GM10266 (cell line): ENCODE results near the gene MTG2.

Experiments
- DNase-seq: peaks from one replicate; pipeline ENCODE4 v3.0.0; 2012; ENCODE audit errors: extremely low spot score
- CTCF ChIP-seq: IDR thresholded peaks from 2 replicates; pipeline ENCODE4 v1.5.1; 2012; ENCODE audit warnings: mild to moderate bottlenecking, low read depth; ENCODE audit not compliant: control insufficient read depth, insufficient read depth; ENCODE audit errors: missing control alignments

MTG2 gene

GRCh38 chr20:62215020-62215990 lies 32.5 kb downstream of the MTG2 start:
- no peak for DNase-seq
- no peak for TF ChIP-seq CTCF

GRCh38 chr20:62215991-62216635 lies 33.3 kb downstream of the MTG2 start:
- TF ChIP-seq CTCF = no peak
- no peak for DNase-seq

- DNase-seq = no peak
- TF ChIP-seq CTCF = no peak
These were observed 34.1 kb downstream of the MTG2 start for GRCh38 chr20:62216636-62217566.

- TF ChIP-seq CTCF = no peak
- DNase-seq = no peak
These were observed 35.3 kb downstream of the MTG2 start for GRCh38 chr20:62217913-62218773.

GRCh38 chr20:62219101-62219991 lies 36.5 kb downstream of the MTG2 start:
- DNase-seq = no peak
- no peak for TF ChIP-seq CTCF
